Nephron (organoid): ENCODE data around the gene RTN4RL1.

Experiments used
- H3K27ac Mint-ChIP-seq, 3 experiments: 2 replicates each; pipeline ENCODE4 v1.8.0; 2020; ENCODE audit warnings: mixed read lengths in 3 of 3, mild to moderate bottlenecking in 2 of 3, moderate library complexity in 1 of 3
- H3K27me3 Mint-ChIP-seq: 2 replicates; pipeline ENCODE4 v1.8.0; 2021; ENCODE audit warnings: low read depth, mild to moderate bottlenecking, moderate library complexity, mixed read lengths
- H3K36me3 Mint-ChIP-seq: 2 replicates; pipeline ENCODE4 v1.8.0; 2020; ENCODE audit warnings: low read depth, mixed read lengths
- H3K4me1 Mint-ChIP-seq: 2 replicates; pipeline ENCODE4 v1.8.0; 2020; ENCODE audit warnings: mixed read lengths
- H3K4me3 Mint-ChIP-seq, 3 experiments: 2 replicates each; pipeline ENCODE4 v1.8.0; 2020; ENCODE audit warnings: mild to moderate bottlenecking in 3 of 3, mixed read lengths in 3 of 3, moderate library complexity in 2 of 3
- H3K9me3 Mint-ChIP-seq: 2 replicates; pipeline ENCODE4 v1.8.0; 2020; ENCODE audit warnings: mixed read lengths
- TF ChIP-seq, protein P1 (sequence below), 3 experiments: fragments of 200-600 bp; sonication (generic); IDR thresholded peaks; one replicate each; pipeline ENCODE4 v1.5.0; 2021; ENCODE audit warnings: antibody characterized with exemption in 3 of 3; ENCODE audit not compliant: unreplicated experiment in 3 of 3

RTN4RL1 gene

DNA sequence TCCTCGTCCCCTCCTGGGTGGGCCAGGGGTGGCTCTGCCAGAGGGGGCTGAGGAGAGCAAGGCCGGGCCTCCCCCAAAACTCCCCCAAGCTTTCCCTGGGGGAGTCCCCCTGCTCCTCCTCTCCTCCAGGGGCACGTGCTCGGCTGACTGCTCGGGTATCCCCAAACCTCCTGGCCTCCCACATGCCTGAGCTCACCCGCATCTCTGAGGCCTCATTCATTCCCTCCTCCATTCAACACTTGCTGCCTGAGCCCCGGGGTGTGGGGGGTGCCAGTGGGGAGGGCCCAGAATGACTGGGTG lies 83.1 kb downstream of the RTN4RL1 start:
- peaks cover 32% of the 10 kb centered on the region for H3K27me3 Mint-ChIP-seq
- TF ChIP-seq, protein P1, sequence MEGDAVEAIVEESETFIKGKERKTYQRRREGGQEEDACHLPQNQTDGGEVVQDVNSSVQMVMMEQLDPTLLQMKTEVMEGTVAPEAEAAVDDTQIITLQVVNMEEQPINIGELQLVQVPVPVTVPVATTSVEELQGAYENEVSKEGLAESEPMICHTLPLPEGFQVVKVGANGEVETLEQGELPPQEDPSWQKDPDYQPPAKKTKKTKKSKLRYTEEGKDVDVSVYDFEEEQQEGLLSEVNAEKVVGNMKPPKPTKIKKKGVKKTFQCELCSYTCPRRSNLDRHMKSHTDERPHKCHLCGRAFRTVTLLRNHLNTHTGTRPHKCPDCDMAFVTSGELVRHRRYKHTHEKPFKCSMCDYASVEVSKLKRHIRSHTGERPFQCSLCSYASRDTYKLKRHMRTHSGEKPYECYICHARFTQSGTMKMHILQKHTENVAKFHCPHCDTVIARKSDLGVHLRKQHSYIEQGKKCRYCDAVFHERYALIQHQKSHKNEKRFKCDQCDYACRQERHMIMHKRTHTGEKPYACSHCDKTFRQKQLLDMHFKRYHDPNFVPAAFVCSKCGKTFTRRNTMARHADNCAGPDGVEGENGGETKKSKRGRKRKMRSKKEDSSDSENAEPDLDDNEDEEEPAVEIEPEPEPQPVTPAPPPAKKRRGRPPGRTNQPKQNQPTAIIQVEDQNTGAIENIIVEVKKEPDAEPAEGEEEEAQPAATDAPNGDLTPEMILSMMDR (IDR thresholded peaks at IDR 0.05; ENCODE audit: unreplicated experiment in 3 of 3), result no peak
- H3K27ac Mint-ChIP-seq, result no peak overlapping the region
- H3K4me3 Mint-ChIP-seq, result no peak overlapping the region
- H3K4me1 Mint-ChIP-seq, result peaks cover 31% of the 10 kb centered on the region
- H3K36me3 Mint-ChIP-seq, result no peaks in the 10 kb centered on the region
- no peaks in the 10 kb centered on the region for H3K9me3 Mint-ChIP-seq

DNA sequence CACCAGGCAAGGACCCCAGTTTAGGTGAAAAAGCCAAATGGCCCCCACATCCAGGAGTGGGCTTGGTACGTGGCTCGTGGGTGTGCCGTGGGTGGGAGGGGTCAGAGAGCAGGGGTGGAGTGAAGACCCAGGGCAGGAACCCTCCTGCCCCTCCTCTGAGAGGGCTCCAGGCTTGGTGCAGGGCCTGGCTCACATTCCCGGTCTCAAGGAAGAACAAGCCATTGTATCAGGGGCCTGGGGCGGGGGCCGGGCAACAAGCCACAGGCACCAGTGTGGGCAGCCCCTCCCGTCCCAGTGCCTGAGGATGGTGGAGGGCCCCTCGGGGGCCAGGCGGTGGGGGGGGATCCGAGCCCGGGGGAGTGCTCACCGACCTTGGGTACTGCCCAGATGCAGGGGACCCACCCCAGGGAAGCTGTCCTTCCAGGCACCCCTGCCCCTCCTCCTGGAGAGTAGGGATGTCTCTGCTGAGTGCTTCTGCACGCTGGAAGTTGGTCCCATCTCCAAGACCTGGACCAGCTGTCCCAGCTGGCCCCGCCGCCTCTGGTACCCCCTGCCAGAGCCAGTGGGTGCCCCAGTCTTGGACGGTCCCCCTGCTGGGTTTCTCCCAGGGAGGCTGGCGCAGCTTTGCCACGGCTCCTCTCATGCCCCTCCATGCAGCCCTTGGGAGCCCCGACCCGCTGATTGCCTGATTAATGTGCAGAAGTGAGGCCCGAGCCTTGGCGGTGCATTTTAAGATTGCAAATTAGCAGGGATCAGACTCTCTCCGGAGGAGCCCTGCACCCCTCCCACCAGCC lies 83.7 kb downstream of the RTN4RL1 start:
- Mint-ChIP-seq H3K4me3 (no peak overlapping the region), H3K27me3 (peaks cover 27% of the 10 kb centered on the region), H3K27ac (no peak overlapping the region), H3K36me3 (no peaks in the 10 kb centered on the region), H3K4me1 (peaks cover 26% of the 10 kb centered on the region), H3K9me3 (no peaks in the 10 kb centered on the region)
- TF ChIP-seq, protein P1 (IDR thresholded peaks at IDR 0.05; ENCODE audit: unreplicated experiment in 3 of 3), result no peak

DNA sequence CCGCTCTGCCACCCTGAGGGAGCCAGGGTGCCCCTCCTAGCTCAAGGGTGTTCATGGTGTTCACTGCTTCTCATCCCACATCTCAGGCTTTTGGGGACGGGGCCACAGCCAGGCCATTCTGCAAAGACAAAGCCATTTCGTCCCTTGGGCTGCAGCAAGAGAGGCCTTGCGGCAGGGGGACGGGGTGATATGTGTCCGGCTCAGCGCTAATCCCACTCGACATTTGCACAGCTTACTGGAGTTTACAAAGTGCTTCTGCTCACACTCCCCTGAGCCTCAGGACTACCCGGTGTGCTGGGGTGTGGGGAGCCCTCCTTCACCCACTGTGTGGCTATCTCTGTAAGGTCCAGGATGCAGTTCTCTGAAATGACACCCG lies 84.3 kb downstream of the RTN4RL1 start:
- Mint-ChIP-seq H3K9me3 (no peaks in the 10 kb centered on the region), H3K27me3 (peaks cover 24% of the 10 kb centered on the region), H3K4me1 (peaks cover 22% of the 10 kb centered on the region), H3K4me3 (peak overlapping the region in 1 of 3 experiments; percentile 38), H3K36me3 (no peaks in the 10 kb centered on the region), H3K27ac (peak overlapping the region; percentile 64 to 80 (median 74))
- TF ChIP-seq, protein P1 (IDR thresholded peaks at IDR 0.05; ENCODE audit: unreplicated experiment in 3 of 3), result no peak

DNA sequence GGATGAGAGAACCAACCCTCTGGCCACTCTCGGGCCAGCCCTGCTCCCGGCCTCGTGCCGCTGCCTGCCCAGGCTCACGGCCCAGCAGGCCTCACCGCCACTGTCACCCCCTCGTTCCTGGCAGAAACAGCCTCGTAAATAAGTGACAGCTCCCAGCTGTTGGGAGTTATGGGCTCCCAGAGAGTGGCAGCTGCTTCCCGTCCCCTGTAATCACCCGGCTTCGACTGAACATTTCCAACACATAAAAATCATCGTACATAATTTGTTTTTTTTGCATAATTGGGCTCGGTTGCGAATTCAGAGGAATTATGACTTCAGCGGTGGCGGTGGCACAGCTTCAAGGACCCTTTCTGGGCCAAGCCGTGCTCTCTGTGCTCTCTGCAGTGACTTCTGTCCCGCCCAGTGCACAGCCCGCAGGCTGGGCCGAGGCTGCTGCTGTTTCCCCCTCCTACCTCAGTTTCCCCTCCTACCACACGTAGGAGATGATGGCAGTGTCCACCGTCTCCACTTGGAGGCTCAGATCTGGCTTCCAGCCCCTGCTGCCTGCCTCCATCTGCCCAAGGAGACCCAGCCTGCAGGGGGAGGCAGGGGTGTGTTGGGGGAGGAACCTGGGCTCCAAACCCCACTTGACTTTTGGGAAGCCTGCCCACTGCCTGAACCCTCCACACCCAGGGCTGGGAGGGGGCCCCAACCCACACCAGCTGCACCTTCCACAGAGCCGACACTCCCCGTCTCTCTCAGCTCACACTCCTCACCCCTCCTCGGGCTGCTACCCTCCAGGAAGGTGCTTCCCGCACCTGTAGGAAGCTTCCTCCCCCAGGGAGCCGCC lies 84.9 kb downstream of the RTN4RL1 start:
- Mint-ChIP-seq H3K27me3 (peaks cover 23% of the 10 kb centered on the region), H3K36me3 (no peaks in the 10 kb centered on the region), H3K9me3 (no peaks in the 10 kb centered on the region), H3K4me3 (peak overlapping the region in 1 of 3 experiments; percentile 38), H3K27ac (peak overlapping the region; percentile 64 to 81 (median 80)), H3K4me1 (peaks cover 18% of the 10 kb centered on the region)
- TF ChIP-seq, protein P1 (IDR thresholded peaks at IDR 0.05; ENCODE audit: unreplicated experiment in 3 of 3), result no peak

DNA sequence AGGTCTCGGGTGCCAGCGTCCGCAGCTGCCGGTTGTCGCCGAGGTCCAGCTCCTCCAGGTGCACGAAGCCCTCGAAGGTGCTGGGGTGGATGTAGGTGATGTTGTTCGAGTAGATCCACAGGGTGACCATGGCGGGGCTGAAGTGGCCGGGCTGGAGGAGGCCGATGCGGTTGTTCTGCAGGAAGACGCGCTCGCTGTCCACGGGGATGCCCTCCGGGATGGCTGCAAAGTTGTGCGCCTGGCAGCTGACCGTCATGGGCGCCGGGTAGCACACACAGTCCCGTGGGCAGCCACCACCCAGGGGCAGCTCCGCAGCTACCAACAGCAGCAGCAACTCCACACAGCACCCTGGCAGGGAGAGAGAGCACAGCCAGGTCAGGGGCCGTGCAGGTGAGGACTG lies 87.7 kb downstream of the RTN4RL1 start:
- Mint-ChIP-seq H3K27me3 (peaks cover 21% of the 10 kb centered on the region), H3K9me3 (no peaks in the 10 kb centered on the region)

More for the DNA sequence above, 87.7 kb downstream of the RTN4RL1 start:
- Mint-ChIP-seq H3K4me1 (peaks cover 13% of the 10 kb centered on the region), H3K4me3 (no peak overlapping the region), H3K27ac (no peak overlapping the region), H3K36me3 (no peaks in the 10 kb centered on the region)
- TF ChIP-seq, protein P1 (IDR thresholded peaks at IDR 0.05; ENCODE audit: unreplicated experiment in 3 of 3), result no peak
